H9 (cell line): ENCODE data around the gene TEX47. TPM values are rescaled to one million over a fixed set of nuclear protein-coding genes. Genes with fewer than 3 reads are reported as not detected.

ENCODE experiments used
- DNase-seq: peaks from one replicate; pipeline ENCODE4 v3.0.0-alpha.2; 2017
- H2AFZ ChIP-seq: one replicate; pipeline ENCODE4 v1.6.1; 2013; ENCODE audit warnings: mild to moderate bottlenecking, low read length, control low read depth, moderate library complexity
- H2AK5ac ChIP-seq: 2 replicates; pipeline ENCODE4 v1.6.1; 2013; ENCODE audit warnings: low read length, control low read depth, mixed read lengths; ENCODE audit not compliant: insufficient read length
- H2BK120ac ChIP-seq: one replicate; pipeline ENCODE4 v1.6.1; 2013; ENCODE audit warnings: low read depth, mild to moderate bottlenecking, low read length, control low read depth, inconsistent platforms; ENCODE audit not compliant: poor library complexity, severe bottlenecking
- H2BK12ac ChIP-seq: 2 replicates; pipeline ENCODE4 v1.6.1; 2013; ENCODE audit warnings: low read length, control low read depth, mixed read lengths, low read depth; ENCODE audit not compliant: insufficient read length
- H2BK15ac ChIP-seq: 2 replicates; pipeline ENCODE4 v1.6.1; 2013; ENCODE audit warnings: low read depth, low read length, control low read depth
- H2BK20ac ChIP-seq: one replicate; pipeline ENCODE4 v1.6.1; 2013; ENCODE audit warnings: low read depth, mild to moderate bottlenecking, low read length, control low read depth, inconsistent platforms; ENCODE audit not compliant: poor library complexity, severe bottlenecking
- H2BK5ac ChIP-seq: 2 replicates; pipeline ENCODE4 v1.6.1; 2013; ENCODE audit warnings: low read length, control low read depth, mixed read lengths; ENCODE audit not compliant: insufficient read length
- H3K14ac ChIP-seq: 2 replicates; pipeline ENCODE4 v1.6.1; 2013; ENCODE audit warnings: low read length, control low read depth; ENCODE audit not compliant: insufficient read depth
- H3K18ac ChIP-seq: 2 replicates; pipeline ENCODE4 v1.6.1; 2013; ENCODE audit warnings: low read depth, mild to moderate bottlenecking, mixed read lengths, low read length, control low read depth; ENCODE audit not compliant: insufficient read length
- H3K23ac ChIP-seq: 2 replicates; pipeline ENCODE4 v1.6.1; 2013; ENCODE audit warnings: low read length, control low read depth, mixed read lengths, low read depth; ENCODE audit not compliant: insufficient read length
- H3K23me2 ChIP-seq: 2 replicates; pipeline ENCODE4 v1.6.1; 2013; ENCODE audit warnings: low read depth, mild to moderate bottlenecking, mixed read lengths, low read length, control low read depth; ENCODE audit not compliant: insufficient read length, poor library complexity, severe bottlenecking
- H3K27ac ChIP-seq: 2 replicates; pipeline ENCODE4 v1.5.1; 2013; ENCODE audit warnings: low read length, control low read depth, mixed read lengths, low read depth; ENCODE audit not compliant: insufficient read length
- H3K27me3 ChIP-seq: 2 replicates; pipeline ENCODE4 v1.6.1; 2013; ENCODE audit warnings: low read length, control low read depth, inconsistent platforms; ENCODE audit not compliant: insufficient read depth
- H3K4ac ChIP-seq: 2 replicates; pipeline ENCODE4 v1.6.1; 2013; ENCODE audit warnings: low read depth, mild to moderate bottlenecking, control low read depth, inconsistent platforms, low read length, moderate library complexity
- H3K4me1 ChIP-seq: 2 replicates; pipeline ENCODE4 v1.6.1; 2013; ENCODE audit warnings: low read length, control low read depth, inconsistent platforms; ENCODE audit not compliant: insufficient read depth
- H3K4me2 ChIP-seq: 2 replicates; pipeline ENCODE4 v1.6.1; 2013; ENCODE audit warnings: low read length, control low read depth, mixed read lengths; ENCODE audit not compliant: insufficient read length, insufficient read depth
- H3K56ac ChIP-seq: 2 replicates; pipeline ENCODE4 v1.6.1; 2013; ENCODE audit warnings: low read depth, mild to moderate bottlenecking, mixed read lengths, low read length, control low read depth; ENCODE audit not compliant: insufficient read length
- H3K79me1 ChIP-seq: 2 replicates; pipeline ENCODE4 v1.6.1; 2013; ENCODE audit warnings: low read depth, mild to moderate bottlenecking, moderate library complexity, low read length, control low read depth, inconsistent platforms; ENCODE audit not compliant: insufficient read depth, poor library complexity, severe bottlenecking
- H3K79me2 ChIP-seq: 2 replicates; pipeline ENCODE4 v1.6.1; 2013; ENCODE audit warnings: low read length, control low read depth, inconsistent platforms; ENCODE audit not compliant: insufficient read depth
- H3K9ac ChIP-seq: 2 replicates; pipeline ENCODE4 v1.6.1; 2013; ENCODE audit warnings: low read length, control low read depth, mixed read lengths; ENCODE audit not compliant: insufficient read length; ENCODE audit errors: extremely low read depth
- H3K9me3 ChIP-seq: one replicate; pipeline ENCODE4 v1.6.1; 2013; ENCODE audit warnings: low read depth, low read length, inconsistent platforms; ENCODE audit not compliant: control insufficient read depth
- H3T11ph ChIP-seq: one replicate; pipeline ENCODE4 v1.6.1; 2013; ENCODE audit warnings: mild to moderate bottlenecking, low read length, control low read depth, inconsistent platforms
- H4K20me1 ChIP-seq: one replicate; pipeline ENCODE4 v1.6.1; 2013; ENCODE audit not compliant: control insufficient read depth, insufficient read length, insufficient read depth
- H4K5ac ChIP-seq: 2 replicates; pipeline ENCODE4 v1.6.1; 2013; ENCODE audit warnings: low read depth, mild to moderate bottlenecking, mixed read lengths, low read length, control low read depth; ENCODE audit not compliant: insufficient read length
- H4K8ac ChIP-seq: replicated peaks from 2 replicates; pipeline ENCODE4 v1.6.1; 2013; ENCODE audit warnings: low read length, control low read depth, mixed read lengths, low read depth; ENCODE audit not compliant: insufficient read length
- H4K91ac ChIP-seq: 2 replicates; pipeline ENCODE4 v1.6.1; 2013; ENCODE audit warnings: low read depth, mild to moderate bottlenecking, moderate library complexity, mixed read lengths, low read length, control low read depth; ENCODE audit not compliant: insufficient read length
- H3K27ac Mint-ChIP-seq, 3 experiments: 2 replicates in 2 of 3; 3 replicates in 1 of 3; pipeline ENCODE4 v1.8.0; 2020 to 2021; ENCODE audit warnings: mixed read lengths in 3 of 3, mild to moderate bottlenecking in 1 of 3, moderate library complexity in 1 of 3
- H3K27me3 Mint-ChIP-seq: 2 replicates; pipeline ENCODE4 v1.8.0; 2021; ENCODE audit warnings: low read depth, mild to moderate bottlenecking, moderate library complexity, mixed read lengths
- H3K36me3 Mint-ChIP-seq, 3 experiments: 2 replicates in 2 of 3; 3 replicates in 1 of 3; pipeline ENCODE4 v1.8.0; 2020 to 2021; ENCODE audit warnings: low read depth in 3 of 3, mixed read lengths in 3 of 3; ENCODE audit not compliant: insufficient read depth in 1 of 3
- H3K4me1 Mint-ChIP-seq, 2 experiments: 2 replicates each; pipeline ENCODE4 v1.8.0; 2020; ENCODE audit warnings: mixed read lengths in 2 of 2
- H3K4me3 Mint-ChIP-seq, 2 experiments: 2 replicates in 1 of 2; 3 replicates in 1 of 2; pipeline ENCODE4 v1.8.0; 2020 to 2021; ENCODE audit warnings: mild to moderate bottlenecking in 2 of 2, mixed read lengths in 2 of 2, moderate library complexity in 1 of 2
- H3K9me3 Mint-ChIP-seq, 2 experiments: 2 replicates in 1 of 2; 3 replicates in 1 of 2; pipeline ENCODE4 v1.8.0; 2020; ENCODE audit warnings: mild to moderate bottlenecking in 2 of 2, mixed read lengths in 2 of 2, moderate library complexity in 1 of 2
- CTCF ChIP-seq: fragments of 200-600 bp; sonication (generic); conservative IDR thresholded peaks from 3 replicates; pipeline ENCODE4 v1.8.0; 2021; ENCODE audit warnings: antibody characterized with exemption, mild to moderate bottlenecking
- WGBS: extraction: QIAGEN DNeasy Blood & Tissue Kit; methylation state at CpG from one replicate; pipeline ENCODE4 v1.1.7; 2013; ENCODE audit warnings: missing lambda C conversion rate, low lambda C conversion rate, mixed read lengths; ENCODE audit not compliant: insufficient read length; ENCODE audit errors: extremely low coverage; 5-methylcytosine and 5-hydroxymethylcytosine counted together
- total RNA-seq: library from RNA; stranded (reverse); gene quantifications from 2 replicates; pipeline ENCODE4 v1.2.1, GENCODE V29; 2021

The TEX47 gene
- total RNA-seq, 1 experiment from 2014 or later, result not detected

- Mint-ChIP-seq H3K4me3 (no peak overlapping the region), H3K4me1 (peaks cover 4 to 5% of the 10 kb centered on the region in 2 experiments), H3K36me3 (no peaks in the 10 kb centered on the region), H3K9me3 (no peaks in the 10 kb centered on the region), H3K27ac (no peak overlapping the region), H3K27me3 (no peaks in the 10 kb centered on the region)
- no peaks in the 10 kb centered on the region for H4K20me1 ChIP-seq
- no peak overlapping the region for H4K8ac ChIP-seq
- H2BK12ac ChIP-seq, result no peak overlapping the region
- H3K79me1 ChIP-seq, result no peaks in the 10 kb centered on the region
- H3K14ac ChIP-seq, result no peak overlapping the region
- no peak overlapping the region for H2AK5ac ChIP-seq
- no peak overlapping the region for H2BK120ac ChIP-seq
- no peak for TF ChIP-seq CTCF
- H3K9me3 ChIP-seq, result no peaks in the 10 kb centered on the region
- H2BK5ac ChIP-seq, result no peak overlapping the region
- no peak overlapping the region for H3K4ac ChIP-seq
- WGBS, result no CpG with 5 or more reads among the region's 2 CpGs
- no peak overlapping the region for H4K5ac ChIP-seq
- no peak overlapping the region for H2BK20ac ChIP-seq
- H3K56ac ChIP-seq, result no peak overlapping the region
- H3K23ac ChIP-seq, result no peak overlapping the region
- no peaks in the 10 kb centered on the region for H3K23me2 ChIP-seq
- no peak overlapping the region for H3K18ac ChIP-seq
- H3K27ac ChIP-seq, result no peak overlapping the region
- no peak overlapping the region for H3T11ph ChIP-seq
- no peaks in the 10 kb centered on the region for H3K4me1 ChIP-seq
- DNase-seq, result no peak
- H3K4me2 ChIP-seq, result no peak overlapping the region
- no peaks in the 10 kb centered on the region for H3K79me2 ChIP-seq
- H3K27me3 ChIP-seq, result no peaks in the 10 kb centered on the region
- no peak overlapping the region for H2BK15ac ChIP-seq
- no peak overlapping the region for H4K91ac ChIP-seq
- H3K9ac ChIP-seq, result no peak overlapping the region
- H2AFZ ChIP-seq, result no peak overlapping the region
Observed at GRCh38 chr7:88806280-88807037, 10.9 kb upstream of the TEX47 start.
